NCI-H2081 treated with DMSO at 0.1 percent for 48 hours (cell line): ENCODE results near the gene FOXG1.

Experiments used
- DNase-seq: peaks from one replicate; lab custom pipeline; 2025; lab: John Stamatoyannopoulos, UW

Gene FOXG1

GRCh38 chr14:28761438-28762291 is 4.9 kb upstream of the FOXG1 start:
- DNase-seq, result no peak

DNA sequence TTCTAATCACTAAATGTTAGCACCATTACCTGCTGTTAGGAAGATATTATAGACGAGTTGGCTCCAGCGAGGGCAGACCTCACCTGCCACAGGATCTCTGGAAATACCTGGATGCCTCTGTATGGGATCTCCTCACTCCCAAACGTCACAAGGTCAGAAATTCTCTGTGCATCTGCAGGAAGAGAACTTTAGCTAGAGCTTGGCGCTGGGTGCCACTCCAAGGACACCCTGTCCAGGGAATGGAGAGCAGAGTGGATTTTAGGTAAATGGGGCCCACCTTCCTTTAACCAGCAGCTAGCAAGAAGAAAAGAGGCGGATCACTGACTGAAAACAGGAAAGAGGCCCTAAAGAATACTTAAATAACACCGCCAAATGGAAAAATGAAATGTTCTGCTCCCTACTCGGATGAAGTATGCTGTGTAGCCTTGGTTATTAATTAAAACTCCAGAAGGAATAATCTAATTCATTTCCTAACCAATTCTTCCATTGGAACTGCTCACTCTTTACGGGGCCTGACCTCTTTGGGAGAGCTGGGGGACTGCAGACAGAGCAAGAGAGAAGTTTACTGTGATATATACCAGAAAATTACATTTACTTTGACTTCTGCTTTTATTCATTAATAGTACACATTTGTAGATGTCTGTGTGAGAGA is 4.2 kb upstream of the FOXG1 start:
- no peak for DNase-seq

DNA sequence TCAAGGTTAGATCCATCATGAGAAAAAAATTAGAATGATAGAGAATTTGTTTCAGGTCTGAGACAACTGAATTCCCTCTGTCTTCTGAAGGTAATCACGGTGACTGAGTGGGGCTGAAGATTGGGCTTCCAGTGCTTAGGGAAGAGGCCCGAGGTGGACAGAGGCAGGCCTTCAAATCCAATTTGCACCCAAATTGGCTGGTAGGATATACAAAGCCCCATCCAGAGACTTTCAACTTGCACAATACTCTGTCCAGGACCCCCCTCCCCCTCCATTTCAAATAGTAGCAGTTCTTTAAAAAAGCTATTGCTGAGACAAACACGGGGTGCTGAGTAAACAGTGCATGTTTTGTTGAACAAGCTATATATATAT is 3.6 kb upstream of the FOXG1 start:
- DNase-seq, result no peak

DNA sequence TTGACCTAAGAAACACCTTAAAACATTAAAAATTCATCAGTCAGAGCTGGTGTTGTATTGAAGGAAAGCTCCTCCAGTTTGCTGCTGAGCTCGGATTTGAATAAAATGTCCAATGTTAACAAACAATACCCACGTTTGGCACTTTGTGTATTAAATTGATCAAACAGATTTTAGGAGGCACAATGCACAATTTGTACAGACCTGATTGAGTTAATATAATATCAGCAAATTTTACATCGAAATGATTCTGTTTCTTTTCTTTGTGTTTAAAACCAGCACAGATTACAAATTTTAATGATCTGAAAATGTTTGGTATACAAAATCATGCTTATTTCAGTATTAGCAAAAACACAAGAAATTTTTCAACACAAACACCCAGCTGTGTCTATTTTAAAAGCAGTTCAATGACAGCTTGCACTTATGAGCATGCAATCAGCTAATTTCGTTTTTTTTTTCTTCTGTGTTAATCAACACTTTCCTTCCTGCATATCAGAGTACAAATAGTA is 2.8 kb upstream of the FOXG1 start:
- no peak for DNase-seq

- no peak for DNase-seq
Measured at GRCh38 chr14:28764257-28765160, 2.1 kb upstream of the FOXG1 start.

DNA sequence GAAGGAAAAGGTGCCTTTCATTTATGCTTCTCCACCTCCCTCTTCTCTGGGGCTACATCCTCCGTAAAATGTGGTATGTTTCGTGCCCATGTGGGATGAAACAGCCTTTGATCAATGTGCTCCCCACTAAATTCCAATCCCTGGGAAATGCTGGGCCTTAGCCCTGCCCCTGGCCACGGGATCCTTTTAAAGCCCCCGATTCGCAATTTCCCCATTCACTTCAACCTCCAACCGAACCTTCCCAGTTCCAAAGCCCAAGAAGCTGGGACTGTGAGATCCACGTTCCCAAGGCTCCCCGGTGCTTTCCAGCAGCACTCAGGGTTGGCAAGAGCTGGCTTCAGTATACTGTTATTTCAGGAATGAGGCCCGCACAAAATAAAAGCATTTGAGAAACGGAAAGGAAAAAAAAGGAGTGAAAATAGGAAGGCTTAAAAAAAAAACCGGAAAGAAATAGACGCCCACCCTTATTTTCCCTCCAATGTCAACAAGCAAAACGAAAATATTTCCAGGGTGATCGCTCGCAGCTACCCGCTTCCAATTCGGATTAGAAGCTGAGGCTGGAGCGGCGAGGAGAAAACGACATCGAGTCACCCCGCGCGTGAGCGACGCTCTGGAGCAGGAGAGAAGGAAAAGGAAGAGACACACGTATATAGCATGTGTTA is 1.3 kb upstream of the FOXG1 start:
- DNase-seq, result no peak

DNA sequence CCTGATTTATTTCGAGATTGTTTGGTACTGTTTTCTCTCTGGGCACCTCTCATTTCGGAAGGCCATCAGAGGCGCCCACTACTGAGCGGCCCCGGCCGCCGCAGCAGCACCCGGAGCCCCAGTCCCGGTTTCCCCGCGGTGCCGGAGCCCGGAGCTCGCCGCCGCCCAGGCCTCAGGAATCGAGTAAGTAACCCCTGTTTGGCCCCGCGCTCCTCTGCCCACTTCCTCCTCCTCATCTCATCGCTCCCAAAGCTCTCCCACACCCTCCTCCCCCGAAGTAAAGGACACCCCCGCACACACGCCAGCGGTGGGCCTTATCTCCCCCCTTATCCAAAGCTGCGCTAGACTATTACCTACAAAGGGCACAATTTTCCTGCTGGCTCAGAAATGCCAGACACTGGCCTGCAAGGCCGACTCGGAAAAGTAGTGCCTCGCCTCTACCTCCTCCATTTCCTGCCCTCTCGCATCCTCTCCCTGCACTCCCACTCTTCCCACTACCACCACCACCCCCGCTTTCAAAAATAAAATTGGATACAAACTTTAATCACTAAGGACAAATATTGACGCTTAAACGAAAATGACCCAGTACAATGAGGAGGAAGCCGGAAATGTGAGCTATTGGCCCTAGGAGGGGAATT is 637 bp upstream of the FOXG1 start:
- no peak for DNase-seq

- no peak for DNase-seq
Measured at GRCh38 chr14:28767030-28767852, 654 bp downstream of the FOXG1 start.

GRCh38 chr14:28767853-28768741 is 1.5 kb downstream of the FOXG1 start:
- DNase-seq, result no peak

DNA sequence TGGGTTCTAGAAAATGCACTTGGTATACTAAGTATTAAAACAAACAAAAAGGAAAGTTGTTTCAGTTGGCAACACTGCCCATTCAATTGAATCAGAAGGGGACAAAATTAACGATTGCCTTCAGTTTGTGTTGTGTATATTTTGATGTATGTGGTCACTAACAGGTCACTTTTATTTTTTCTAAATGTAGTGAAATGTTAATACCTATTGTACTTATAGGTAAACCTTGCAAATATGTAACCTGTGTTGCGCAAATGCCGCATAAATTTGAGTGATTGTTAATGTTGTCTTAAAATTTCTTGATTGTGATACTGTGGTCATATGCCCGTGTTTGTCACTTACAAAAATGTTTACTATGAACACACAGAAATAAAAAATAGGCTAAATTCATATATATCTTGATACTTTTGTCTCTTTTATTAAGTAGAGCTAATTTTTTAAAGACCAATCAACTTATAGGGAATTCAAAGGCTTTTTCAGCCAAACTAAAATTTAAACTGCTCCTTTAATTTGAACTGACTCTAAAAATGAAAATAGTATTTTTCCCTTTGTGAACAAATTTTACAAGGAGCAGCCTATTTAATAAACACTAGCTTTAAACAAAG is 2.8 kb downstream of the FOXG1 start:
- DNase-seq, result no peak

DNA sequence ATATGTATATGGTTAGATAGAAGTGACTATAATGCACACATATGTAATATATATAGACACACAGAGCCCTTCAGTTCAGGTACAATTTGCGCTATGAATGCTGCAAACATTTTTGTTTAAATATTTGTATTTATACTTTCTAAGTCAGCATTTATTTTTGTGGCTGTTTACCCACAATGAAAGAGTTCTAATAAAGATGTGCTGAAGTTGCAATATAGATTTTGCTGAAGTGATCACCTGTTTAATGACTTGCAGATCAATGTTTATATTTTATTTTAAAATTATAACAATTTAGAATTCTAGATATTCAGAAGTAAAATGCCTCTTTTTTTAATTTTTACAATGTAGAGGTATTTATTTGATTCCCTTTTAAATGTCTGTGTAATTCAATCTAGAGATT is 3.5 kb downstream of the FOXG1 start:
- DNase-seq, result no peak

GRCh38 chr14:28770630-28771029 is 4.0 kb downstream of the FOXG1 start:
- no peak for DNase-seq

DNA sequence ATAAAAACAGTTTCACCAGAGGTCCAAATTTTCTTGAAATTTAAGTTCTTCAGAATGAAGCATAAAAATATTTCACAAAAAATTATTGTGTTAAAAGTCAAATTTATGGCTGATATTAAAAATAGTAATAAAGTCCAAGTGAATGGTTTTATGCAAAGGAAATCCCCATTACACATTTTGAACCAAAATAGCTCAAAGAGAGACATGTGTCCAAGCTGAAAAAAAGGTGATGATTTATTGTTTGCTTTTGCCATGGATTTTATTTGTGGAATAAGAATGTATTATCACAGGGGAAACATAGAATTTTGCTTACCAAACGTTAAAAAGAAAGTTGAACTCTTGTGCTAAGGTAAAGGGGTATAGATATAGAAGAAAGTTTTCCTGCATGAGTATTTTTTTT is 4.6 kb downstream of the FOXG1 start:
- no peak for DNase-seq

- no peak for DNase-seq
Measured at GRCh38 chr14:28772613-28773012, 6.0 kb downstream of the FOXG1 start.

GRCh38 chr14:28773176-28773575 is 6.6 kb downstream of the FOXG1 start:
- DNase-seq, result no peak

GRCh38 chr14:28773861-28774691 is 7.5 kb downstream of the FOXG1 start:
- DNase-seq, result no peak

DNA sequence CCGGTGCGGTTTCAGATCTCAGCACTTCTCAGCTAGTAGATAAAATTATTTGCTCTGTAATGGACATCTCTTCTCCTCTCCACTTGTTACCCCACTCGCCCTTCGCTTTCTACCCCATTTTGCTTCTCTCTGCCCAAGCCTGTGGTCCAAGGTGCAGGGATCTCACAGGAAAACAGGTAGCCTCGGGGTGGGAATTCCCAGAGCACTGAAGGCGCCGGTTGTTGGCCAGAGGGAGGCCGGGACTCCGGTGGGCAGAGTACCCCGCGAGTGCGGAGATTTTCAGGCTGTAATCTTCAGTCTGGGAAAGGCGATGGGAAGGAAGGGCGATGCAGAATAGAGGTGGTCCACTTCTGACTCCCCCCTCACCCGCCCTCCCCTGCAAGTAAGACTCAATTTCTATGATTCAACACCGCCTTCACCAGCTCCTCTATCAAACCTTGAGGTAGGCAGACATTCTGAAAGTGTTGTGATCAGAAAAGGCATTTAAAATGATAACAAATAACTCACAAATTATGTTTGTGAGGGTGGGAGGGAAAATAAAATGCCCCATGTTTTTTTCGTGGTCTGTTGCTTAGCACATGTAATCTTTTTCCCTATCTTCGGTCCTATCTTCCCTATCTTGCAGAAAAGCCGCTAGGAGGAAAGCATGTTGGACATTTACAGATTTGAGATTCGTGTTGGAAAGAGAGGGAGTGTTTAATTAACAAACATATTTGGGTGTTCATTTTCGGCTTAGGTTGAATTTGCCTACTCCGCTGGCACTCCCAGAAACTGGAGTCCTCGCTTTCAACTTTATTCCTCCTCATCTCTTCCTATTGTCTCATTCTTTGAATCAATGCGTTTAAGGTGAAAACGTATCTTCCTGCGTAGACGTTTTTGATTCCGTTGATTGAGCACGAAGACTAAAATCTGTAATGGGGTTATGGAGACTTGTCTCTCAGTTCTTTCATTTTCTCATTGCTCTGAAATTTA is 8.5 kb downstream of the FOXG1 start:
- no peak for DNase-seq
